HG02885 (cell line): Measurements from ENCODE around the gene PSMF1.

Experiments
- ATAC-seq: cut with Tn5 transposase; IDR thresholded peaks from one replicate; pipeline ENCODE4 v1.9.1; 2021; ENCODE audit warnings: mild to moderate bottlenecking; ENCODE audit not compliant: unreplicated experiment, poor library complexity

The PSMF1 gene

DNA sequence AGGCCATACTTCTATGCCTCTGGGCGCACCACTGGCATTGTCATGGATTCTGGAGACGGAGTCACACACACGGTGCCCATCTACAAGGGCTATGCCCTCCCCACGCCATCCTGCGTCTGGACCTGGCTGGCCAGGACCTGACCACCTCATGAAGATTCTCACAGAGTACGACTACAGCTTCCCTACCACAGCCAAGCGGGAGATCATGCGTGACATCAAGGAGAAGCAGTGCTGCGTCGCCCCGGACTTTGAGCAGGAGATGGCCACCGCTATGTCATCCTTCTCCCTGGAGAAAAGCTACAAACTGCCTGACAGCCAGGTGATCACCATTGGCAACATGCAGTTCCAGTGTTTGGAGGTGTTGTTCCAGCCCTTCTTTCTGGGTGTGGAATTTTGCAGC, 42.6 kb downstream of the PSMF1 start:
- ATAC-seq: no peak

DNA sequence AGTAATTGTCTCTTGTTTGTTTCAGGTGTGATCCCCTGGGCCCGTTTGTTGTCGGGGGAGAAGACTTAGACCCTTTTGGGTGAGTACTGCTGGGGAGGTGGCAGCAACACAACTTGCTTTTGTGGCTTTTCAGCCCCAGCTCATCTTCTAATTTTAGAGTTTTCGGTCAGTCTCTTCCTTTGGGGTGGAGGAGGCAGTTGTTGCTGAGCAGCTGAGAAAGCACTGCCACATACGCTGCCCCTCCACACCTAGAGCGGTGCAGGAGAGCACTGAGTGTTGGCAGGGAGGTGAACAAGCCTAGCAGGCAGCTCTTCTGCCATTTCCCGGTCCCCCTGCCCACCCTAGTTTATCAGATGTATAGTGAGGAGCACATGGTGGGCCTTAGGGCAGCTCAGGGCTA, 44.7 kb downstream of the PSMF1 start:
- ATAC-seq: no peak

DNA sequence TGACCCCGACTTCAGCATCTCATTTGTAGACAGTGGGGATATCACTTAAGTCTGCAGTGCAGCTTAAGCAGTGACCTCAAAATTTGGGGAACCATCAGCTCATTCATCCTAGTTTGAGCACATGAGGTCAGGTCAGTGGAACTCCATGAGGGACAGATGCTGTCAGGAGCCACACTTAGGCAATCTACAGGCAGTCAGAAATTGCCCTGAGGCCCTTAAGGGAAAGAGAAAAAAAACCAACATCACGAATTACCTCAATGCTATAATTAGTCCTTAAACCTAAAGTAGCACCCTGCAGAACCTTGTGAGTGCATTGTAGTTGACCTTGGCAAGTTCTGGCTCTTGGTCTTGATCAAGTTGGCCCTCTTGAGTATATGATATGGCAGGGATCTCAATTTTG, 45.3 kb downstream of the PSMF1 start:
- no peak for ATAC-seq

GRCh38 chr20:1164871-1165270, 46.5 kb downstream of the PSMF1 start:
- ATAC-seq: no peak

DNA sequence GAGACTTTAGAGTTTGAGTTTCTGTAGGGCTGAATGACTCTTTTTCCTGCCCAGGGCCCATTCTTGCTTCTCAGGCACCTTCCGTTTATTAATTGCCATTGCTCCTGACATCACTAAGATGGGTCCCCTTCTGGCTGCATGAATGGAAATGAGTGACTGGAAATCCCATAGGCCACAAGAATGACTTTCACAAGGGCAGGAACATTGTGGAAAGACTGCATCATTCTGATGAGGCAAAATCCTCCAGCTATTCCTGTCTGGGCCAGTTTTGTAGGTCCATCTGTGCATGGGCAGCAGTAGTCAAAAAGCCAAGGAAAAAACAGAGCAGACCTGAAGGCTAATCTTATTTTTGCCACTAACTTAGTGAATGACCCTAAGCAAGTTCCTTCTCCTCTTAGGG, 47.1 kb downstream of the PSMF1 start:
- ATAC-seq: no peak

DNA sequence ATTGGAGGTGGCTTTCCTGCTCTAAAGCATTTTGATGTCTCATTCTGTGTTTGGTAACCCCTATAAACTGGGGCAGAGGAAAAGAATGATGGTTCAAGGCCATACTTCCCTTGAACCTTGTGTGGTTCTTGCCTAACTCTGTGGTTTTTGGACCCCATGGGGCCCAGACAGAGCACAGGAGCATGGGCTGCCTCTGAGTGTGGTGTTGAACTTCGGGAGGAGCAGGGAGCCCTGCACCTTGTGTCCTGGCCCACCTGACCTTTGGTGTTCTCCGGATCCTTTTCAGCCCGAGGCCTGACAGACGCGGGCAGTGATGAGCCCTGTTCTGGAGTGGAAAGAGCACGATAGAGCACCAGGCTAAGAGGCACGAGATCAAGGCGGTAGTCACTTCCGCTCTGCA, 47.5 kb downstream of the PSMF1 start:
- ATAC-seq: no peak

DNA sequence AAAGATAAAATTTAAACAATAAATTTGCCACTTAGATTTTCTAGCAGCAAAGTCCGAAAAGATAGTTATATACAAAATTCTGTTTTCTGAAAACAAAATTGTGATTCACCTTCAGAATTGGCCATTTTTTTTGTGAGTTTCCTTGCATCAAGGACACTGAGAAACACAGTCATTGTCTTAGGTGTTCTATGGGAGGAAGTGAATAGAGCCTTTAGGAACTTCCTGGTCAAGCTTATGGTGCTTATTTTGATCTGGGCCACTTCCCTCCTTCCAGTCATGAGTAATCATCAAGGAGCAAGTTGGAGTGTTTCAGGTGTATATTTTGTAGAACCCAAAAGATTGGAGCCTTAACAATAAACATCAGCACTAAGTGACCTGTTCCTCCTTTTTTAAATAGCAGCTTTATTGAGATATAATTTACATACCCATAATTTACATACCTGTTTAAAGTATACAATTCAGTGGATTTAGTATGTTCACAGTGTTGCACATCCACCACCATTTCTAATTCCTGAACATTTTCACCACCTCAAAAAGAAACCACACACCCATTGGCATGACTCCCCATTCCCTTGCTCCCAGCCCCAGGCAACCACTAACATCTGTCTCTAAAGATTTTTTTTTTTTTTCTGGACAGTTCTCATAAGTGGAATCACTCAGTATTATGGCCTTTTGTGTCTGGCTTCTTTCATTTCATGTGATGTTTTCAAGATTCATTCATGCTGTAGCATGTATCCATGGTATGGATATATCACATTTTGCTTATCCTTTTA, 48.7 kb downstream of the PSMF1 start:
- ATAC-seq: no peak

DNA sequence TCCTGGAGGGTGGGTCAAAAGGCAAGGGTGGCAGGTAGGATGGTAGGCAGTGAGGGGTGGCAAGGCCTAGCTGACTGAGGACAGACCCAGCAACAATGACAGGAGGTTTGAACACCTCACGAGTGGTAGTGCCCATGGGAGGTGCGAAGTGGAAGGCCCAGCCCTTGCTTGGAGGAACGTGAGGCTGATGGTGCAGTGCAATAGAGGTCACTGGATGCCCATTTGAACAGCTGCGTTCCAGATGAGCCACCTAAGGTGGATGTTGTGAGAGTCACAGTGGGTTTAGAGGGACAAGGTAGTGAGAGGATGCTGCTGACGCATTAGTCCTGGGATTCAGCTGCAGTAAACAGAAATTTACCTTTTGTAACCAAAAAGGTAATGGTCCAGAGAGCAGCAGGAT, 50.8 kb downstream of the PSMF1 start:
- no peak for ATAC-seq

- no peak for ATAC-seq
Observed at GRCh38 chr20:1171461-1172093, 53.2 kb downstream of the PSMF1 start.

- no peak for ATAC-seq
Observed at GRCh38 chr20:1173698-1174097, 55.3 kb downstream of the PSMF1 start.

GRCh38 chr20:1174787-1175186, 56.4 kb downstream of the PSMF1 start:
- ATAC-seq: no peak

GRCh38 chr20:1177680-1178079, 59.3 kb downstream of the PSMF1 start:
- no peak for ATAC-seq

DNA sequence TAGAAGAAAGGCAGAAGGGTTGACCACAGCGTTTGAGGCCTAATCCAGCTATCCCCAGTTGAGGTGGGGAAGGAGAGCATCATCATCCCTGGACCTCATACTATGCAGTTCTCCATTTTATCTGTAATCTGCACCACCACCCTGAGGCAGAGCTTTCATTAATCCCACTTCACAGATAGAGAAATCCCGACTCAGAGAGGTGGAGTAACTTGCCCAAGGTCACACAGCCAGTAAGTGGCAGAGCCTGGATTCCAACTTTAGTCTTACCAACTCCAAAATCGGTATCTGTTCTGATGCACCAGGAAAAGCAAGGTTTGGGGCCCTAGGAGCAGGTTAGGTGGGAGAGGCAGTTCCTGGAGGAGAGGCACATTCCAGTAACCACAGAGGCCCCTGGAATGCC, 59.7 kb downstream of the PSMF1 start:
- ATAC-seq: no peak

DNA sequence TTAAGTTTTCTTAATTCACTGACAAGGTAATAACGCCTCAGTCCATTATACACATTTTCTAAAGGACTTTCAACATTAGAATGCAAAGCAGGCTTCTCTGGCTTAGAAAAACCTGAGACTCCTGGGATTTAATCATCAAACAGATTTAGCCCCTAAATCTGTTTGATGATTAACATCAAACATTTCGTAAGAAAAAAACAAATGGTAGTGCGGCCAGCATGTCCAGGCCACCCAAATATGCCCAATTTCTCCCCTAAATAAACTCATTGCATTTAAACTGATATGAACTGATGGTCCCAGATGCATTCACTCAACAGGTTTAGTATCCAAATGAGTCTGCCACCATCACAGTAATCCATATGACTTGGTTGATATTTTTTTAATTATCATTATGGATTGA, 60.2 kb downstream of the PSMF1 start:
- ATAC-seq: no peak

DNA sequence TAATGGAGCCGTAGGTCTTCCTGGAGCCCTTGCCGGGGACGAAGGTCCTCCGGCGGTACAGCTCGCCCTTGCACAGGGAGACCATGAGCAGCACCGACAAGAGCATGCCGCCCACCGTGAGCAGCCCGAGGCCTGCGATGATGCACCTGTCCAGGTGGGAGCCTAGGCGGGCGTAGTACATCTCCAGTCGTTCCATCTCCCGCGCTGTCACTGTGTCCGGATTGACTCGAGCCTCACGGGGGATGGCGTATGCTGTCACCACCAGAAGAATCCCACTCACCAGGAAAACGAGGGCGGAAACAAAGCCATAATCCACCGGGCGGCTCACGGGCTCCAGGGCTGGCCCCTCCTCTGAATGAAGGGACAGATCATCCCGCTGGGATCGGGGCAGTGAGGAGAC, 62.5 kb downstream of the PSMF1 start:
- ATAC-seq: no peak

DNA sequence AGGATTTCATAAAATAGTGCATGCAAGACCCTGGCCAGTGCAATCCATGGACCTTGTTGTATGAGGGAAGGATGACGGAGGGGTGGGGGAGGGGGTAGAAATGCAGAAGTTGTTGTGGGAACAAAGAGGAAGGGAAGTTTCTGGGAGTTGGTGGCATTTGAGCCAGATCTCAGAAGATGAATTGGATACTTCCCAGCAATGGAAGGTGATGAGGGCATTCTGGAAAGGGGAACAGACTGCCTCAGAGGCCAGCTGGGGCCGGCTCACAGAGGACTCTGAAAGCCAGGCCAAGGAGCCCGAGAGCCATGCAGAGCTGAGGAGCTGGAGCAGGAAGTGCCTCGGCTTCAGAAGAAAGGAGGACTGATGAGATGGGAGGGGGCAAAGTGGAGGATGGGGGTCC, 63.7 kb downstream of the PSMF1 start:
- ATAC-seq: no peak

DNA sequence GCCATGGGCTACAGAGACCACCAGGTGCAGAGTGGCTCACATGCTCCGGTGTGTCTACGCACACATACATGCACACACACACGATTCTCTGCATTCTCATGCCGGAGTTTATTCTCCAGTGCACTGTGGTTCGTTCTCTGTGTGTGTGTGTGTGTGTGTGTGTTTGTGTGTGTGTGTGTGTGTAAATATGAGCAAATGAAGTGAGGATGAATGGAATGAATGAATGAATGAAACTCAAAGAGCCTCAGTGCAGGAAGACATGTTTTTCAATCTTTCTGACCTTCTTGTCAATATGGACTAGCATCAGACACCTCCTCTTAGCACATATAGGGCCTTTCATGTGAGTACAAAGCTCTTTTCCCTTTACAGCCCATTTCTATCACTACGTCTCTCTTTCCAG, 64.8 kb downstream of the PSMF1 start:
- ATAC-seq: no peak

- no peak for ATAC-seq
Observed at GRCh38 chr20:1184260-1184637, 65.8 kb downstream of the PSMF1 start.

DNA sequence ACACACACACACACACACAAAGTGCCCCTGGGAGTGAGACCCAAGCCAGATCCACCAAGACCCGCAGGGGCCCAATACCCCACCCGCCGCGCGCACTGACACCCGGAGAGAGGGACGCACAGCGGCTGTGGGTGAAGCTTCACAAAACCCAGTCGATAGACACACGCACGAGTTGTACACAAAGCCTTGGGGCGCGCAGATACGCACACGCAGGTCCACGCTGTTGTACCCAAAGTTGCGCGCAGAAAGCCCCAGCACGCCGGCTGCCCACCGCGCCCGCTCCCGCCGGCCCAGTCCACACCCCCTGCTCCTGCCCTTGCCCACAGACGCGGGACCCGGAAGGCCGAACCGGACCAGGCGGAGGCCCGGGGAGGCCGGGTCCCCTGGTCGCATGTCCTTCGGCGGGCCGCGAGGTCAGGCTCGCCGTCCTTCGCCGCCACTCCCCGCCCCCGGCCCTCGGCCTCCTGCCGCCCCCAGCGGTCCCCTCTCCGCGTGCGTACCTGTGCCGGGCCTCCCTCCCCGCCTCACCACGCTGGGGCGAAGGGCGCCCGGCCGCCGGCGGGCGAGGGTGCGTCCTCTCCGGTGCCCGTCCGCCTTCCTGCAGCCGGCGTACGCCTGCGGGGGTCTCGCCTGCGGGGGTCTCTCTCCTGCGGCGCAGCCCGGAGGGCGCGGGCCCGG, 66.4 kb downstream of the PSMF1 start, which contains the start of gene TMEM74B:
TSS of gene TMEM74B (minus strand) at position 344 of the 678 bp plus-strand sequence. CDS start 1,180 bp downstream, outside the sequence.
- no peak for ATAC-seq

DNA sequence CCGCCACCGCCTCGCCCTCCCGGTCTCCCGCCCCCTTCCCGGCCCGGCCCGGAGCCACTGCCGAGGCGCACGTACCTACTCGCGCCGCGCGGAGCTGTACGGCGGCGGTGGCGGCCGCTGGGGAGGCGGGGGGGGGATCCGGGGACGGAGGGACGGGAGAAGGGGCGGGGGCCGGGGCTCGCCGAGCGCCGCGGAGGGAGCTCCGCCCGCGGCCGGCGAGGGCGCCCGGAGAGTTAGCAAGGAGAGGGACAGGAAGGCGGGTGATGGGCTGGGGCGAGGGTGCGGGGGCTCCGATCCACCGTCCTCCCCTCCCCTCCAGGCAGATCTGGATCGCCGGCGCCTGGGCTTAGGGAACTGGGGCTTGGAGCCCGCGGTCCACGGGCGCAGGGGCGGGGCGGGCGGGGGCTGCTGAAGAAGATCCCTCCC, 66.9 kb downstream of the PSMF1 start:
- no peak for ATAC-seq

DNA sequence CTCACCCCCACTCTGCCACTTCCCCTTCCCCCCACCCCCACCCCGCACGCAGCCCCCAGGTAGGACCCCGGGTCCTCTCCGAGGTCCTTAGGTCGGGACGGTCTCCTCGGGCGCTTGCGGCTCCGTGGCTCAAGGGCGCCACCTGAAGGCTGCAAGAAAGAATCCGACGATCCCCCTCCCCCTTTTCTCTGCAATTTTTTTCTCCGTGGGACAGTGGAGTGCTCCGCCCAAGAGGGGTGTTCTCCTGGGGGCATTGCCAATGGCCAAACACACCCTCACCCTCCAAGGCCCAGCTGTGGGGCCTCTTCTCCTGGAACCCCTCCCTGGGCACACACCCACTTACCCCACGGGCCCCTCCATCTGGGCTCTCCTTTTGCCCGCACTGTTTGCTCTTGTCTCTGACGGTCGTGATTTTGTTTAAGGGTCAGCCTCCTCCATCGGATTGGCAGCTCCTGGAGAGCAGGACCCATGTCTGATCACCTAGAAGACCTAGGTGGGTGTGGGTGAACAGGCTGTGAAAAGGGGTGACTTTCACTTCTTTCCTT, 67.5 kb downstream of the PSMF1 start:
- ATAC-seq: no peak
